Gastroesophageal sphincter (tissue), 4 donors: ENCODE data around the gene AFMID. TPM values are rescaled to one million over a fixed set of nuclear protein-coding genes. Genes with fewer than 3 reads are reported as not detected.

ENCODE experiments used
- ATAC-seq: fragments of 150-250 bp; one replicate; pipeline ENCODE4 v1.9.1; 2016; ENCODE audit warnings: mild to moderate bottlenecking, moderate library complexity
- H3K27ac ChIP-seq, 4 donors: fragments of 200-600 bp; sonication (generic) in 3 of 4; 1 replicate in 3 of 4; 2 replicates in 1 of 4; pipeline ENCODE4 v1.5.1; 2016 to 2019
- H3K27me3 ChIP-seq: fragments of 200-600 bp; sonication (generic); one replicate; pipeline ENCODE4 v1.5.1; 2019
- H3K36me3 ChIP-seq, 2 donors: fragments of 200-600 bp; sonication (generic); one replicate each; pipeline ENCODE4 v1.5.1; 2019; ENCODE audit warnings: control low read depth in 1 of 2
- H3K4me1 ChIP-seq, 3 donors: fragments of 200-600 bp; sonication (generic); 1 replicate in 2 of 3; 2 replicates in 1 of 3; pipeline ENCODE4 v1.5.1; 2016 to 2019; ENCODE audit warnings: control low read depth in 2 of 3
- H3K4me3 ChIP-seq, 2 donors: fragments of 200-600 bp; sonication (generic); one replicate each; pipeline ENCODE4 v1.5.1; 2019; ENCODE audit warnings: mild to moderate bottlenecking in 1 of 2, moderate library complexity in 1 of 2
- H3K9me3 ChIP-seq, 3 donors: fragments of 200-600 bp; sonication (generic); one replicate each; pipeline ENCODE4 v1.5.1; 2017 to 2019; ENCODE audit warnings: control low read depth in 2 of 3
- CTCF ChIP-seq, 4 experiments: fragments of 200-600 bp in 2 of 4; fragments of 450-650 bp in 2 of 4; sonication (generic) in 1 of 4; IDR thresholded peaks; one replicate each; pipeline ENCODE4 v1.5.1; 2017 to 2019; ENCODE audit warnings: antibody characterized with exemption in 4 of 4, mild to moderate bottlenecking in 2 of 4, moderate library complexity in 2 of 4
- EP300 ChIP-seq: sonication (generic); formaldehyde crosslinking; IDR thresholded peaks from one replicate; pipeline ENCODE4 v1.6.1; 2017; ENCODE audit warnings: antibody characterized with exemption, mild to moderate bottlenecking
- POLR2A ChIP-seq, 2 donors: fragments of 450-650 bp; IDR thresholded peaks; one replicate each; pipeline ENCODE4 v1.6.1; 2017; ENCODE audit warnings: antibody characterized with exemption in 2 of 2, mild to moderate bottlenecking in 2 of 2, moderate library complexity in 1 of 2
- POLR2AphosphoS5 ChIP-seq: sonication (generic); formaldehyde crosslinking; IDR thresholded peaks from one replicate; pipeline ENCODE4 v1.6.1; 2017; ENCODE audit warnings: antibody characterized with exemption
- WGBS, 2 donors: methylation state at CpG; one replicate each; pipeline ENCODE4 v1.1.5; 2018; ENCODE audit warnings: low coverage in 1 of 2; 5-methylcytosine and 5-hydroxymethylcytosine counted together
- total RNA-seq, 4 donors: library from RNA; depleted of rRNA; stranded (reverse); fragments of >200 nt; gene quantifications; one replicate each; pipeline ENCODE4 v1.1.0, GENCODE V29; 2016

Gene AFMID
- total RNA-seq, 4 donors from 2014 or later: 14.9 to 43.9 (median 31.6) TPM

DNA sequence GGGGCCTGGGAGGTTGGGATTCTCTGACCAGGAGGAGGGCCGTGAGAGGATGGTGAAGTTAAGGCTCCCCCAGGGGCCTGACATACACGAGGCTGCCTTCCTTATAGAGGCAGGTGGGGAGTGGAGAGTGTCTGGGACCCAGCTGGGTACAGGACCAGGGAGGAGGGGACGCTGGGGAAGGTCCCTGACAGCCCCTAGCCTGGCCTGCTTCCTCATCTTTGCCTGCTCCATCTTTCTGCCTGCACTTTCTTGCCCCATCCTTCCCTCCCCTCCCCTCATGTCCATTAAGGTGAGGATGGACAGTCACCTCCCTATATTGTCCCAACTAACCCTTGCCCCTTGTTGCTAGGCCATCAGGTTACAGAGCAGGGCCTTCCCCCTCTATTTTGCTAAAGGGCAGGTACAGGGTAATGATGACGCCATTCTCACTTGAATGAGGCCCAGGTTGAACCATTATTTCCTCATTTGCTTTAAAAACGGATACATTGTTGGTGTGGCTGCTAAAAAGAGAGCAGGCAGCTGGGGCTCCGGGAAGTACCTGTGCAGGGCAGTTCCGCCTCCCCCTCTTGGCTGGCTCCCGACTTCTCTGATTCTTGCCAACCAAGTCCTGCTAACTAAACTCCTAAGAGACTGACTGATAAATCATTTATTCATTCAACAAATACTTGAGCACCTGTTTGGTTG, 39.7 kb upstream of the AFMID start:
- no peaks in the 10 kb centered on the region for H3K27me3 ChIP-seq
- no peak for ATAC-seq
- H3K4me3 ChIP-seq: no peak overlapping the region
- no peaks in the 10 kb centered on the region for H3K9me3 ChIP-seq
- TF ChIP-seq EP300 (no peak), CTCF (IDR thresholded peaks at IDR 0.05) (no peak), POLR2A (IDR thresholded peaks at IDR 0.05) (no peak), POLR2AphosphoS5 (no peak)
- peak overlapping the region in 1 of 4 donors; percentile 21 for H3K27ac ChIP-seq
- H3K36me3 ChIP-seq: no peaks in the 10 kb centered on the region
- peaks cover 0 to 41% (median 22%) of the 10 kb centered on the region in 3 donors for H3K4me1 ChIP-seq
- 35 to 69% methylated on average over 2 to 5 of the region's 8 CpGs for WGBS, 2 donors

GRCh38 chr17:78148286-78149016, 38.7 kb upstream of the AFMID start:
- 71 to 84% methylated on average over 7 to 12 of the region's 14 CpGs for WGBS, 2 donors
- TF ChIP-seq EP300 (no peak), POLR2AphosphoS5 (no peak), CTCF (IDR thresholded peaks at IDR 0.05) (no peak), POLR2A (IDR thresholded peaks at IDR 0.05) (no peak)
- no peak overlapping the region for H3K4me3 ChIP-seq
- ATAC-seq: no peak
- peaks cover 0 to 35% (median 22%) of the 10 kb centered on the region in 3 donors for H3K4me1 ChIP-seq
- no peaks in the 10 kb centered on the region for H3K36me3 ChIP-seq
- H3K27me3 ChIP-seq: no peaks in the 10 kb centered on the region
- H3K9me3 ChIP-seq: no peaks in the 10 kb centered on the region
- no peak overlapping the region for H3K27ac ChIP-seq

DNA sequence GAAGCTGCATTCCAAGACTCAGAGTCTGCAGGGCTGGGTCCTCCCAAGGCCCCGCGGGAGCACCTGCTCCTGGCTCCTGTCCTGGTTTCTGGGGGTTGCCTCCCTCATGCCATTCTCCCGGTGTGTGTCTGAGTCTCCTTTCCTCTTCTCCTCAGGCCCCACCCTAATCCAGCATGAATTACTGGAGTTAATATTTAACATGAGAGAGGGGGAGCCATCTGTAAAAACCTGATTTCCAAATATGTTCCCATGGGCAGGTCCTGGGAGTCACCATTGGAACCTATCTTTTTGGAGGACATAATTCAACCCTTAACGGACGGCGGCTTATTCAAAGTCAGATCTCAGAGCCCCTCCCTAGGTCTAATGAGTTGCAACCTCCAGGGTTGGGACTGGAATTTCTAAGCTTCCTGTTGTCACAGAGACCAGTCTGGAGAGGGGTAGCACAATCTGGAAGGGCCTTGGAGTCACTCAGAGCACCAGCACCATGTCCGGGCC, 35.6 kb upstream of the AFMID start:
- peaks cover 0 to 4% (median 0%) of the 10 kb centered on the region in 3 donors for H3K4me1 ChIP-seq
- WGBS, 2 donors: 63 to 75% methylated on average over 5 to 7 of the region's 7 CpGs
- H3K27me3 ChIP-seq: no peaks in the 10 kb centered on the region
- H3K27ac ChIP-seq: no peak overlapping the region
- ATAC-seq: no peak
- H3K36me3 ChIP-seq: no peaks in the 10 kb centered on the region
- TF ChIP-seq CTCF (IDR thresholded peaks at IDR 0.05) (no peak), POLR2AphosphoS5 (no peak), EP300 (no peak), POLR2A (IDR thresholded peaks at IDR 0.05) (no peak)
- H3K9me3 ChIP-seq: no peaks in the 10 kb centered on the region
- no peak overlapping the region for H3K4me3 ChIP-seq

DNA sequence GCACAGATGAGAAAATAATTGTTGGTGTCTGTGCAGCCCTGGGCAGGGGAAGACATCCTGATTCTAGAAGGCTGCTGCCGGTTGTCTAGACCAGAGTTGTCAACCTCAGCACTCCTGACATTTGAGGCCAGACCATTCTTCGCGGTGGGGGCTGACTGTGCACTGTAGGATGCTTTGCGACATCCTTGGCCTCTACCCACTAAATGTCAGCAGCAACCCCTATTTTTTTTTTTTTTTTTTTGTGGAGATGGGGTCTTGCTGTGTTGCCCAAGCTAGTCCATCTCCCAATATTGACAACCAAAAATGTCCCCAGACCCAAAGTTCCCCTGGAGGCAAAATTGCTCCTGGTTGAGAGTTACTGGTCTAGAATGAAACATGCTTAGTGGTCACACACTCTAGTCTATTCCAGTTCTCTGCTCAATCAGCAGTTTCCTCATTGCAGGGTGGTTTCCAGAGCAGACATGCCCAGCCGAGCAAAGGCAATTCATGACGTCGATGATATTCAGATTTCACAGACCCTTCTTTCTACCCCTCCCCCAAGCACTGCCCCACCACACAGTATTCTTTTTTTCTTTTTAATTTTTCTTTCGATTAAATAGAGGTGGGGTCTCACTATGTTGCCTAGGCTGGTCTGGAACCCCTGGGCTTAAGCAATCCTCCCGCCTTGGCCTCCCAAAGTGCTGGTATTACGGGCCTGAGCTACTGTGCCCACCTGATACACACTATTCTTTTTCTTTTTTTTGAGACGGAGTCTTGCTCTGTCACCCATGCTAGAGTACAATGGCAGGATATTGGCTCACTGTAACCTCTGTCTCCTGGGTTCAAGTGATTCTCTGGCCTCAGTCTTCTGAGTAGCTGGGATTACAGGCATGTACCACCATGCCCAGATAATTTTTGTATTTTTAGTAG, 32.0 kb upstream of the AFMID start:
- Histone ChIP-seq H3K4me1 (no peaks in the 10 kb centered on the region), H3K4me3 (no peak overlapping the region), H3K36me3 (no peaks in the 10 kb centered on the region), H3K9me3 (no peaks in the 10 kb centered on the region), H3K27me3 (no peaks in the 10 kb centered on the region), H3K27ac (no peak overlapping the region)
- no peak for TF ChIP-seq POLR2A (IDR thresholded peaks at IDR 0.05)
- TF ChIP-seq CTCF (IDR thresholded peaks at IDR 0.05): no peak
- no peak for TF ChIP-seq POLR2AphosphoS5
- TF ChIP-seq EP300: no peak
- WGBS, 2 donors: 81 to 88% methylated on average over 4 to 11 of the region's 11 CpGs
- ATAC-seq: no peak
